Activated T-helper 2 cell treated with anti-CD3 and anti-CD28 coated beads, Interferon-gamma antibody, Interleukin-2, Interleukin-4, amounts not matched to agents 10 μg/mL and 5 μg/mL and 100 μg/mL, durations not matched to agents 14 hours and 24 hours and 36 hours (primary cell): ENCODE results near the gene COL8A1. TPM values are rescaled to one million over a fixed set of nuclear protein-coding genes. Genes with fewer than 3 reads are reported as not detected.

ENCODE experiments used
- DNase-seq: peaks from one replicate; pipeline ENCODE4 v3.0.0; 2021; ENCODE audit warnings: low spot score
- H3K27ac Mint-ChIP-seq: one replicate; pipeline ENCODE4 v1.8.0; 2021; ENCODE audit warnings: mixed read lengths
- H3K27me3 Mint-ChIP-seq: one replicate; pipeline ENCODE4 v1.8.0; 2021; ENCODE audit warnings: low read depth, mixed read lengths
- H3K36me3 Mint-ChIP-seq: one replicate; pipeline ENCODE4 v1.8.0; 2021; ENCODE audit warnings: low read depth, mixed read lengths
- H3K4me1 Mint-ChIP-seq: one replicate; pipeline ENCODE4 v1.8.0; 2021; ENCODE audit warnings: low read depth, mixed read lengths
- H3K4me3 Mint-ChIP-seq: one replicate; pipeline ENCODE4 v1.8.0; 2021; ENCODE audit warnings: low read depth, mild to moderate bottlenecking, moderate library complexity, mixed read lengths
- H3K9me3 Mint-ChIP-seq: one replicate; pipeline ENCODE4 v1.8.0; 2021; ENCODE audit warnings: mixed read lengths
- intact Hi-C: fragments of 100-400 bp; cut with micrococcal nuclease; formaldehyde crosslinking; loops from one replicate; pipeline ENCODE4 v1.15.1; 2023
- total RNA-seq: library from RNA; stranded (reverse); gene quantifications from 2 replicates; pipeline ENCODE4 v1.2.3, GENCODE V29; 2022

COL8A1 gene
- total RNA-seq, 1 donor from 2014 or later = not detected

DNA sequence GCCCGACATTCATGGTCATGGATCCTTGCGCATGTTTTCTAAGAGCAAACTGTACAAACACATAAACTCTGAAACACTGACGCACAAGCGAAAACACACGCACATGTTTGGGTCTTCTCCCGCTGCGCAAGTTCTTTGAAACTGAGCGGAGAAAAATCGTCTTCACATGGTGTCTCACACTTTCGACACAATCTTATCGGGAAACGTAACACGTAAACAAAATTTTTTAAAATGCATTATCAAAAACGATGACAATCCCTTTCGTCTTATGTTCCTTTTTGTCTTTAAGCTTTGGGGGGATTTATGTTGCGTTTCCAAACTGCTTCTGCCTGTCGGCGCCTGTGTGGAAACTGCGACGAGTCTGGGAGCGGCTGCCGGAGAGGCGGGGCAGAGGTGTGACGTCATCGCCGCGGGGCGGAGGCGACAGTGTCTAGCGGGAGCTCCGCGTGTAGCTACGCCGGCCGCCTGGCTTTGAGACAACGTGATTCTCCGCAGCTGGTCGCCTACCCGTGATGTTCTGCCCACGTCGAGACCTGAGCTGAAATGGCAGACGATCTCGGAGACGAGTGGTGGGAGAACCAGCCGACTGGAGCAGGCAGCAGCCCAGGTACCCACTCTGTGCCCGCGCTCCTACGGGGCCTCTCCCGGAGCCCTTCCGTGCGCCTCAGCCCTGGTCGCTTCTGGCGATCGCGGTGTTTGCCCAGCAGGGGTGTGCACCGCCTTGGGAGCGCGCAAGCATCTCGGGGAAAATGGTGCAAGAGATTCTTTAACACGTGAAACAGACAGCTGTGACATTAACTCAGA, 179.2 kb downstream of the COL8A1 start, which contains the start of gene CMSS1:
TSS of gene CMSS1 (plus strand) at position 426 of the 804 bp plus-strand sequence.
- Mint-ChIP-seq H3K4me3 (peak within 1 kb of the TSS; percentile 95), H3K36me3 (peaks cover 19% of the 10 kb centered on the region), H3K27ac (peak within 1 kb of the TSS; percentile 96), H3K27me3 (no peaks in the 10 kb centered on the region), H3K4me1 (peaks cover 42% of the 10 kb centered on the region), H3K9me3 (no peaks in the 10 kb centered on the region)
- intact Hi-C loops = loop anchor here (1.0 to 5.0 kb wide), 5 partner anchors 8 to 895 kb away; partner anchors contain the start of genes LNP1, TBC1D23 and TOMM70
- peak; percentile 92 for DNase-seq

DNA sequence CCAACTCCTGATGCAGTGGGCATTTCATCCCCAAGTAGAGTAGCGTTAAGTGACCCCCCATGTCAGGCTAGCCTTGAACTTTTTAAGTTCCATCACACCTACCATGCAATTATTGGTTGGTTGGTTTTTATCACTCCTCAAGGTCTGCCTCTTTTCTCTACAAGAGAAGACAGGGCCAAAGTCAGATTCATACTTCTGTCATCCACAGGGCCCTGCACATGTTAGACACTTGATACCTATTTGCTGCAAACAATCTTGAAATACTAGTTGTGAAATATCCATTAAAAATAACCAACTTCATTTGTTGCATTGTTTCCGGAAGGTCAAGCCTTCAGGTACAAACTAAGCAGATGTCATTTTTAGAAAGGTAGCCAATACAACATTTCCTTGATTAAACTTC, 180.4 kb downstream of the COL8A1 start:
- no peak for DNase-seq
- intact Hi-C loops = loop anchor here (1.0 to 5.0 kb wide), 3 partner anchors 271 to 893 kb away; partner anchors contain the start of genes LNP1 and TOMM70
- Mint-ChIP-seq H3K27me3 (no peaks in the 10 kb centered on the region), H3K4me3 (peak overlapping the region; percentile 95), H3K36me3 (peaks cover 24% of the 10 kb centered on the region), H3K9me3 (no peaks in the 10 kb centered on the region), H3K4me1 (peaks cover 49% of the 10 kb centered on the region), H3K27ac (peak overlapping the region; percentile 96)

GRCh38 chr3:99823723-99824711, 185.6 kb downstream of the COL8A1 start:
- DNase-seq = no peak
- H3K9me3 Mint-ChIP-seq = no peaks in the 10 kb centered on the region
- peaks cover 42% of the 10 kb centered on the region for H3K4me1 Mint-ChIP-seq
- H3K36me3 Mint-ChIP-seq = peaks cover 27% of the 10 kb centered on the region
- H3K27ac Mint-ChIP-seq = peak overlapping the region; percentile 73
- peak overlapping the region; percentile 9 for H3K4me3 Mint-ChIP-seq
- intact Hi-C loops = loop anchor here (2.0 kb wide), 1 partner anchor 49 kb away; no protein-coding TSS in a partner anchor
- H3K27me3 Mint-ChIP-seq = no peaks in the 10 kb centered on the region

- peaks cover 22% of the 10 kb centered on the region for H3K36me3 Mint-ChIP-seq
- H3K27ac Mint-ChIP-seq = peak overlapping the region; percentile 52
- DNase-seq = no peak
- no peaks in the 10 kb centered on the region for H3K9me3 Mint-ChIP-seq
- H3K4me3 Mint-ChIP-seq = peak overlapping the region; percentile 24
- H3K4me1 Mint-ChIP-seq = peaks cover 39% of the 10 kb centered on the region
- intact Hi-C loops = loop anchor here (1.0 to 5.0 kb wide), 5 partner anchors 8 to 202 kb away; partner anchors contain the start of gene CMSS1
- H3K27me3 Mint-ChIP-seq = no peaks in the 10 kb centered on the region
Measured at GRCh38 chr3:99825004-99825640, 186.7 kb downstream of the COL8A1 start.

- Mint-ChIP-seq H3K27me3 (no peaks in the 10 kb centered on the region), H3K4me3 (no peak overlapping the region), H3K4me1 (peaks cover 34% of the 10 kb centered on the region), H3K27ac (no peak overlapping the region), H3K36me3 (peaks cover 4% of the 10 kb centered on the region), H3K9me3 (no peaks in the 10 kb centered on the region)
- intact Hi-C loops = loop anchor here (5.0 kb wide), 5 partner anchors 197 to 762 kb away; partner anchors contain the start of genes LNP1 and TOMM70
- no peak for DNase-seq
Measured at GRCh38 chr3:99829844-99830243, 191.4 kb downstream of the COL8A1 start.

DNA sequence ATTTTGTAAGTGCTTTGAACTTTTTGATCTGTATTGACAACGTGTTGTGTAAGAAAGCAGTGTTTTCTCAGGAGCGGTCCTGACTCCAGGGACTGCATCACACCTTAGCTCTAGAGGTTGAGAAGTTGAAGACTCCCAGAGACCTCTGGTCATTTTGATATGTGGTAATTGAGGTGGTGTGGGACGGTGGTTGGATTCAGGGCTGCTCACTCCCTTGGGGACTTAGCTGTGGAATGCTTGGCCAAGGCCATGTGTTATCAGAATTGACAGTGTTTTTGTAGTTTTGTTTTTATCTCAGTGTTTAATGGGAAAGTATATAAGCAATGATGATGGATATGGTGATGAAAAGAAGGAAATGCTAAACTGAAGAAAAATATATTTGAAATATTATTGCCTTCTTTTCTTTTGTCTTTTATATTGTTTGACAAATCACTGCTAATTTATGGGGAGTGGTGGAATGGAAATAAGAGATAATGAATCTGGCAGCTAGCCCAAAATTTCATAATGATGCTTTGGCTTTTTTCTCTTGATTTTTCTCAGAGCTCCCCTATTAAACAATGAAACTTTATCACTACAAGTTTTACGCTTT, 195.3 kb downstream of the COL8A1 start:
- Mint-ChIP-seq H3K4me1 (peaks cover 26% of the 10 kb centered on the region), H3K27me3 (no peaks in the 10 kb centered on the region), H3K27ac (no peak overlapping the region), H3K9me3 (no peaks in the 10 kb centered on the region), H3K36me3 (no peaks in the 10 kb centered on the region), H3K4me3 (no peak overlapping the region)
- no peak for DNase-seq
- intact Hi-C loops = loop anchor here (5.0 kb wide), 4 partner anchors 239 to 759 kb away; partner anchors contain the start of genes LNP1 and TOMM70

- Mint-ChIP-seq H3K4me1 (peaks cover 22% of the 10 kb centered on the region), H3K36me3 (no peaks in the 10 kb centered on the region), H3K27me3 (no peaks in the 10 kb centered on the region), H3K4me3 (no peak overlapping the region), H3K27ac (no peak overlapping the region), H3K9me3 (no peaks in the 10 kb centered on the region)
- DNase-seq = no peak
- intact Hi-C loops = loop anchor here (5.0 kb wide), 4 partner anchors 238 to 758 kb away; partner anchors contain the start of genes LNP1 and TOMM70
Measured at GRCh38 chr3:99834211-99834957, 196.0 kb downstream of the COL8A1 start.

DNA sequence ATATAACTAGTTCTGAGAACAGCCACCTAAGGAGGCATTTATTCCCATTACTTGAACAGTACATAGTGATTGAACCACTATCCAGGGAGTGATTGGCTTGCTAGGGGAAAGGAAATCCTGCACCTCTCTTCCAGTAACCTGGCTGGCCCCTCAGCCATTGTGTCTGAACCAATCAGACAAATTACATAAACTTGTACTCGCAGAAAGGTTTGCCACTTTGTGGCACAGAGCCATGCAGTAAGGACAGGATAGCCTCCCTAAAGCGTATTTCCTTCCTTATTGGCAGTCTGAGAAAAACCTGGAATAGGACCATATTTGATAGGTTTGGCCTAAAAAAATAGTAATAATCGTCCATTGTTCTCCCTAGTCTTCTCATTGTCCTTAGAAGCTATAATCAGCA, 198.3 kb downstream of the COL8A1 start:
- no peaks in the 10 kb centered on the region for H3K9me3 Mint-ChIP-seq
- no peak for DNase-seq
- H3K4me1 Mint-ChIP-seq = peaks cover 10% of the 10 kb centered on the region
- no peak overlapping the region for H3K4me3 Mint-ChIP-seq
- no peak overlapping the region for H3K27ac Mint-ChIP-seq
- intact Hi-C loops = no loop called here
- peaks cover 2% of the 10 kb centered on the region for H3K36me3 Mint-ChIP-seq
- no peaks in the 10 kb centered on the region for H3K27me3 Mint-ChIP-seq

DNA sequence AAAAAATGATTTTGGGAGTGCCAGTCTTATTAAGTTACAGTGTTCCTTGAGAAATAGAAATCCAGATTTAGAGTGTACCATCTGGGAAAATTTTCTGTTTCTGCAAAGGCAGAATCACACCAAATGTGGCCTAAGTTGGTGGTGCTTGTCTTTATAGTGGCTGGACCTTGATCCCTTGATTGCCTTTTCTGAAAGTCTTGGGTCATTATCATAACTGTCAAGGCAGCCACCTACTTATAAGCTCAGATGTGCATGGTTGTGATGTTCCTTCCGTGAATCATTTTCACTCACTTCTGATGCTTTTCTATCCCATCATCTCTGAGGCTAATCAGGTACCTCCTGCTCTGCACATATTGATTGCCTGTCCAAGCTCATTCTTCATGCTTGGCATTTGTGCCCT, 199.3 kb downstream of the COL8A1 start:
- intact Hi-C loops = no loop called here
- Mint-ChIP-seq H3K4me1 (peaks cover 10% of the 10 kb centered on the region), H3K9me3 (no peaks in the 10 kb centered on the region), H3K36me3 (peaks cover 2% of the 10 kb centered on the region), H3K27me3 (no peaks in the 10 kb centered on the region), H3K27ac (no peak overlapping the region), H3K4me3 (no peak overlapping the region)
- DNase-seq = no peak

- intact Hi-C loops = no loop called here
- Mint-ChIP-seq H3K4me3 (no peak overlapping the region), H3K9me3 (no peaks in the 10 kb centered on the region), H3K36me3 (peaks cover 2% of the 10 kb centered on the region), H3K27me3 (no peaks in the 10 kb centered on the region), H3K27ac (no peak overlapping the region), H3K4me1 (peaks cover 7% of the 10 kb centered on the region)
- no peak for DNase-seq
Measured at GRCh38 chr3:99838755-99839154, 200.4 kb downstream of the COL8A1 start.

GRCh38 chr3:99839613-99840012, 201.2 kb downstream of the COL8A1 start:
- peaks cover 10% of the 10 kb centered on the region for H3K4me1 Mint-ChIP-seq
- DNase-seq = no peak
- H3K36me3 Mint-ChIP-seq = peaks cover 2% of the 10 kb centered on the region
- no peak overlapping the region for H3K4me3 Mint-ChIP-seq
- no peaks in the 10 kb centered on the region for H3K27me3 Mint-ChIP-seq
- intact Hi-C loops = loop anchor here (5.0 kb wide), 1 partner anchor 38 kb away; no protein-coding TSS in a partner anchor
- no peaks in the 10 kb centered on the region for H3K9me3 Mint-ChIP-seq
- no peak overlapping the region for H3K27ac Mint-ChIP-seq
